Nephron progenitor cell (in vitro differentiated cells): ENCODE measurements around the gene GET4.
A peak's percentile ranks its signal among the peaks of the same experiment; 100 is the strongest.

ENCODE experiments used
- DNase-seq: peaks from one replicate; pipeline ENCODE4 v3.0.0; 2021
- H3K27ac Mint-ChIP-seq: 2 replicates; pipeline ENCODE4 v1.8.0; 2021; ENCODE audit warnings: mild to moderate bottlenecking, moderate library complexity, mixed read lengths
- H3K27me3 Mint-ChIP-seq: 2 replicates; pipeline ENCODE4 v1.8.0; 2021; ENCODE audit warnings: mild to moderate bottlenecking, low read depth, mixed read lengths; ENCODE audit not compliant: poor library complexity
- H3K36me3 Mint-ChIP-seq: 2 replicates; pipeline ENCODE4 v1.8.0; 2021; ENCODE audit warnings: low read depth, mixed read lengths
- H3K4me1 Mint-ChIP-seq: 2 replicates; pipeline ENCODE4 v1.8.0; 2021; ENCODE audit warnings: mixed read lengths
- H3K4me3 Mint-ChIP-seq: 2 replicates; pipeline ENCODE4 v1.8.0; 2021; ENCODE audit warnings: mild to moderate bottlenecking, moderate library complexity, mixed read lengths
- H3K9me3 Mint-ChIP-seq: 2 replicates; pipeline ENCODE4 v1.8.0; 2021; ENCODE audit warnings: mild to moderate bottlenecking, moderate library complexity, mixed read lengths
- CTCF ChIP-seq: fragments of 200-600 bp; sonication (generic); IDR thresholded peaks from 2 replicates; pipeline ENCODE4 v1.5.0; 2021; ENCODE audit warnings: antibody characterized with exemption

GET4 gene

DNA sequence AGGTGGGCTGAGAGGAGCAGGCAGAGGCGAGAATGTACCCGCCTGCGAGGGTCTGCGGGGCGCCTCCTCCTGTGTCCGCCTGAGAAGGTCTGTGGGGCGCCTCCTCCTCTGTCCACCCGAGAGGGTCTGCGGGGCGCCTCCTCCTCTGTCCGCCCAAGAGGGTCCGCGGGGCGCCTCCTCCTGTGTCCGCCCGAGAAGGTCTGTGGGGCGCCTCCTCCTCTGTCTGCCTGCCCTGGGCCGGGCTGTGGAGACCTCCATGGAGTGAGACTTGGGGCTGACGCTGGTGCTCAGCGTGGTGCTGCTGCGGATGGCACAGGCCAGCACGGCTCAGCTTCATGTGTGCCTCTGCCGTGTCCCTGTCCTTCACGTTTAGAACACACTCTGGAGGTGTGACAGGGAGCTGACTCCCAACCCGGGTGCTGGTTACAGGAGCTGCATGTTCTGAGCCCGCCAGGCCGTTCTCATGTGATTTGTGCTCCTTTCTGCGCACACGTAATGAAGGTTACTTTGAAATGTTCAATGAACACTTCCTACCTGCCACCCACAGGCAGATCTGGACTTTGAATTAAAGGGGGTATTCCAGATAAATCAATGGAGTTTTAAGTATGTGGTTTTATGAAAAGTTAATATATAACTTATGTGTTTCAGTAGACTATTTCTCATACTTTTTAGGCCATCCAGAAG, 20.5 kb upstream of the GET4 start:
- Mint-ChIP-seq H3K36me3 (peaks cover 64% of the 10 kb centered on the region), H3K27ac (peak overlapping the region; percentile 31), H3K4me3 (no peak overlapping the region), H3K9me3 (no peaks in the 10 kb centered on the region), H3K4me1 (no peaks in the 10 kb centered on the region), H3K27me3 (no peaks in the 10 kb centered on the region)
- TF ChIP-seq CTCF = no peak
- no peak for DNase-seq

- H3K4me3 Mint-ChIP-seq = no peak overlapping the region
- TF ChIP-seq CTCF = no peak
- H3K27ac Mint-ChIP-seq = peak overlapping the region; percentile 31
- H3K4me1 Mint-ChIP-seq = no peaks in the 10 kb centered on the region
- H3K27me3 Mint-ChIP-seq = no peaks in the 10 kb centered on the region
- H3K36me3 Mint-ChIP-seq = peaks cover 71% of the 10 kb centered on the region
- DNase-seq = no peak
- no peaks in the 10 kb centered on the region for H3K9me3 Mint-ChIP-seq
These were observed 19.8 kb upstream of the GET4 start for GRCh38 chr7:856444-857095.

- no peak overlapping the region for H3K27ac Mint-ChIP-seq
- H3K27me3 Mint-ChIP-seq = no peaks in the 10 kb centered on the region
- TF ChIP-seq CTCF = no peak
- no peaks in the 10 kb centered on the region for H3K9me3 Mint-ChIP-seq
- H3K4me3 Mint-ChIP-seq = no peak overlapping the region
- no peak for DNase-seq
- peaks cover 72% of the 10 kb centered on the region for H3K36me3 Mint-ChIP-seq
- H3K4me1 Mint-ChIP-seq = no peaks in the 10 kb centered on the region
These were observed 18.7 kb upstream of the GET4 start for GRCh38 chr7:857661-858060.

GRCh38 chr7:859359-860030, 16.9 kb upstream of the GET4 start:
- H3K4me3 Mint-ChIP-seq = no peak overlapping the region
- no peak for TF ChIP-seq CTCF
- H3K36me3 Mint-ChIP-seq = peaks cover 75% of the 10 kb centered on the region
- no peaks in the 10 kb centered on the region for H3K4me1 Mint-ChIP-seq
- no peak for DNase-seq
- no peaks in the 10 kb centered on the region for H3K27me3 Mint-ChIP-seq
- H3K27ac Mint-ChIP-seq = no peak overlapping the region
- no peaks in the 10 kb centered on the region for H3K9me3 Mint-ChIP-seq

DNA sequence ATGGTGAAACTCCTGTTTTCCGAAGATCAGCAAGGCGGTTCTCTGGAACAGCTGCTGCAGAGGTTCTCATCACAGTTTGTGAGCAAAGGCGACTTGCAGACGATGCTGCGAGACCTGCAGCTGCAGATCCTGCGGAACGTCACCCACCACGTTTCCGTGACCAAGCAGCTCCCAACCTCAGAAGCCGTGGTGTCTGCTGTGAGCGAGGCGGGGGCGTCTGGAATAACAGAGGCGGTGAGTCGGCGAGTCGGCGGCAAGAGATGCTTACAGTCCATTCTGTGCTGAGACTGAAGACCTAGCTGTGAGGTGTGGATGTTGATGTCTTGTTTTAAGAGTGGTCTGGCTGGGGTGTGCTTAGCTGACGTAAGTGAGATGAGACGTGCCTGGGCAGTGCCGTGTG, 16.2 kb upstream of the GET4 start:
- Mint-ChIP-seq H3K27ac (peak overlapping the region; percentile 20), H3K4me3 (no peak overlapping the region), H3K4me1 (no peaks in the 10 kb centered on the region), H3K27me3 (no peaks in the 10 kb centered on the region), H3K36me3 (peaks cover 76% of the 10 kb centered on the region), H3K9me3 (no peaks in the 10 kb centered on the region)
- no peak for TF ChIP-seq CTCF
- no peak for DNase-seq
